ENCODE data around the gene RBM14.

DNA sequence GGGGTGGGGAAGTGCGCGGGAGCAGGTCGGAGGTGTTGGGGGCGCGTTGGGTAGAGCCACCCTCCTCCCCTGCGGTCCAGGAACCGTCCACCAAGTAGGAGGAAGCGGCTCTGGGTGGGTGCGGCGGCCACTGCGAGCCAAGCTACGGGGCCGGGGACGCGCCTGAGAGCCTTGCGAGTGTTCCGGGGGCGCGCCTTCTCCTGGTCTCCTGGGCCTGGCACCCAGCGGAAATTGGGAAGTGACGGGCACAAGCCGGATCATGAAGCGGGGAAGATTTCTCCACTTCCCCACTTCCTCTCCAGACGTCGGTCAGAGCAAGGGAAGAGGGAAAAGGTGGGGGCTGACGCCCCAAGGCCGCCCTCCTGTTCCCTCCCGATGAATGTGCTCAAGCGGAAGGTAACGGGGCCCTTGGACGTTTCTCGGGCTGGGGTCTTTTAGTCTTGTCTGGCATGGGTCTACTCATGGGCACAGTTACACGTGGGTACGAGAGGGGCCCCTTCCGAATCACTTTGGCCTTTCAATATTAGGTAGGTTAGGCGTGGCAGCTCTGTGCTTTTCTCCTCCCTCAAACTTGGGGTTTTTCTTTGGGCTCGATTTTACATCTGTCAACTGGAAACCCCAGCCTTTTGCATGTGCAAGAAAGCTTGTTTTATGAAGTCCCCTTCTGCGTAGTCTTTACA, 865 bp downstream of the RBM14 start:
- no peak for TF ChIP-seq CTCF (optimal IDR thresholded peaks at IDR 0.05 in 1 of 3, IDR thresholded peaks at IDR 0.05 in 1 of 3, conservative IDR thresholded peaks at IDR 0.05 in 1 of 3; ENCODE audit: extremely low read depth in 1 of 3, insufficient read depth in 2 of 3, low read length in 3 of 3)
- TF ChIP-seq EZH2 (IDR thresholded peaks at IDR 0.05; ENCODE audit: low read length), result no peak

All from keratinocyte (primary cell).